Measurements from ENCODE around the gene P2RX1.

P2RX1 gene

GRCh38 chr17:3903051-3903825 lies 13.0 kb downstream of the P2RX1 start:
- no peak for DNase-seq

- no peak for DNase-seq
These were observed 15.6 kb downstream of the P2RX1 start for GRCh38 chr17:3900646-3901045.

- no peak for DNase-seq
These were observed 18.5 kb downstream of the P2RX1 start for GRCh38 chr17:3897731-3898130.

- no peak for DNase-seq
These were observed 19.4 kb downstream of the P2RX1 start for GRCh38 chr17:3896968-3897235.

- DNase-seq = no peak
These were observed 19.9 kb downstream of the P2RX1 start for GRCh38 chr17:3896108-3896967.

GRCh38 chr17:3895354-3895753 lies 20.9 kb downstream of the P2RX1 start:
- no peak for DNase-seq

GRCh38 chr17:3894911-3895343 lies 21.3 kb downstream of the P2RX1 start:
- DNase-seq = no peak

GRCh38 chr17:3894188-3894587 lies 22.1 kb downstream of the P2RX1 start:
- DNase-seq = no peak

GRCh38 chr17:3893720-3894116 lies 22.5 kb downstream of the P2RX1 start:
- DNase-seq = no peak

GRCh38 chr17:3893003-3893719 lies 23.1 kb downstream of the P2RX1 start, which contains the start of gene CAMKK1:
CAMKK1 (minus strand) TSS chr17:3893053; CDS start chr17:3885687, 7,366 bp downstream.
- DNase-seq = peak; percentile 84

GRCh38 chr17:3892095-3892998 lies 23.9 kb downstream of the P2RX1 start:
- peak; percentile 74 for DNase-seq

- no peak for DNase-seq
These were observed 24.6 kb downstream of the P2RX1 start for GRCh38 chr17:3891626-3892094.

GRCh38 chr17:3890878-3891219 lies 25.4 kb downstream of the P2RX1 start:
- DNase-seq = no peak

- no peak for DNase-seq
These were observed 26.0 kb downstream of the P2RX1 start for GRCh38 chr17:3890082-3890877.

GRCh38 chr17:3889325-3890012 lies 26.8 kb downstream of the P2RX1 start:
- no peak for DNase-seq

GRCh38 chr17:3888343-3889171 lies 27.7 kb downstream of the P2RX1 start:
- no peak for DNase-seq

GRCh38 chr17:3887804-3888203 lies 28.5 kb downstream of the P2RX1 start:
- no peak for DNase-seq

- no peak for DNase-seq
These were observed 28.9 kb downstream of the P2RX1 start for GRCh38 chr17:3887394-3887793.

- no peak for DNase-seq
These were observed 29.5 kb downstream of the P2RX1 start for GRCh38 chr17:3886776-3887175.

- DNase-seq = no peak
These were observed 30.3 kb downstream of the P2RX1 start for GRCh38 chr17:3885970-3886369.

Measured in activated CD4-positive, alpha-beta T cell treated with anti-CD3 and anti-CD28 coated beads, Interleukin-2, amount 50 U/mL, for 1 hour (primary cell).